T-helper 2 cell treated with Interferon-gamma antibody and Interleukin-4, amounts not matched to agents 5 μg/mL and 100 μg/mL, for 36 hours (primary cell): ENCODE data around the gene PGS1.

Experiments
- DNase-seq: peaks from one replicate; pipeline ENCODE4 v3.0.0; 2021; ENCODE audit warnings: low spot score
- H3K27ac Mint-ChIP-seq: one replicate; pipeline ENCODE4 v1.8.0; 2021; ENCODE audit warnings: mild to moderate bottlenecking, mixed read lengths
- H3K27me3 Mint-ChIP-seq: one replicate; pipeline ENCODE4 v1.8.0; 2021; ENCODE audit warnings: low read depth, mixed read lengths
- H3K36me3 Mint-ChIP-seq: one replicate; pipeline ENCODE4 v1.8.0; 2021; ENCODE audit warnings: low read depth, mixed read lengths
- H3K4me1 Mint-ChIP-seq: one replicate; pipeline ENCODE4 v1.8.0; 2021; ENCODE audit warnings: low read depth, mixed read lengths
- H3K4me3 Mint-ChIP-seq: one replicate; pipeline ENCODE4 v1.8.0; 2022; ENCODE audit warnings: mild to moderate bottlenecking, moderate library complexity, mixed read lengths
- H3K9me3 Mint-ChIP-seq: one replicate; pipeline ENCODE4 v1.8.0; 2021; ENCODE audit warnings: mixed read lengths

The PGS1 gene

DNA sequence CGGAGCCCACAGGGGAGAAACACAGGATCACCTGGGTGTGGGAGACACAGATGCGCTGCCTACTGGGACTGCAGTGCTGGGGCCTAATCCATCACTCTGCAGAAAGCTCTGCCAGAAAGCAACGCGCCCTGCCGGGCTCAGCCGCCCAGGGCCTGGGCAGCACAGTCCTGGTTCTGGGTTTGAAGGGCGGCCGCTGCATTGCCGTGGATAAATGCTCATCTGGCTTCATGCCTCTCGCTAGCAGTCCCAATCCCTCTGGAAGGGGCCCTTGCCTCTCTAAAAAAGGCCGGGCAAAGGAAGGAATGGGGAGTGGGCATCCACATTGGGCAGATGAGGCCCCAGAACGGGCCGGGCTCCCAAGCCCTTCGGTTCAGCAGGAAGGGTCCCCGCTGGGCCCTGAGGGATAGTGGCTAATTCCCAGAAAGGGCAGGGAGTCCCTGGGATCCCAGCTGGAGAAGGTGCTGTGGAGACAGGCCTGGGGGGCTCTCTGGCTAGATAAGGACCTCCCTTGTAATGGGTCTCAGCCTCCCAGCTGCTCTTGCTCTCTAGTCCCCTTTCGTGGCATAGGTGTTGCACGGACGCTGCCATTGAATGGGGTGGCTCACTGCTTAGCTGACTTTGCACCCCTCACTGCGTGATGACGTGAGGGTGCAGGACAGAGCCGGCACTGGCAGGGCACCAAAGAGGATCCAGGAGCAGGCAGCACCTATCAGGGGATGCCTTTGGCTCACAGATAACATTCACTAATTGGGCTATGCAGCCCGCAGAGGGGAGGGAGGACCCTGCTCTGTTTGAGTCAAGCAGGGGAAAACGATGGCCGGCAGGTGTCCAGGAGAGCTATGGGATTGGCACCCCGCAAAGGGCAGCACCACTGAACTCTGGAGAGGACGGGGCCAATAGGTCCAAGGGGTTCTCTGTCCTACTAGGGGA lies 88.6 kb downstream of the PGS1 start:
- H3K4me3 Mint-ChIP-seq, result no peak overlapping the region
- H3K4me1 Mint-ChIP-seq, result no peaks in the 10 kb centered on the region
- no peaks in the 10 kb centered on the region for H3K27me3 Mint-ChIP-seq
- DNase-seq, result no peak
- H3K36me3 Mint-ChIP-seq, result no peaks in the 10 kb centered on the region
- H3K9me3 Mint-ChIP-seq, result no peaks in the 10 kb centered on the region
- no peak overlapping the region for H3K27ac Mint-ChIP-seq

- Mint-ChIP-seq H3K27me3 (no peaks in the 10 kb centered on the region), H3K4me1 (no peaks in the 10 kb centered on the region), H3K4me3 (no peak overlapping the region), H3K27ac (no peak overlapping the region), H3K9me3 (no peaks in the 10 kb centered on the region), H3K36me3 (no peaks in the 10 kb centered on the region)
- DNase-seq, result no peak
These were observed 89.9 kb downstream of the PGS1 start for GRCh38 chr17:78468366-78468765.

- DNase-seq, result no peak
- Mint-ChIP-seq H3K9me3 (no peaks in the 10 kb centered on the region), H3K4me3 (no peak overlapping the region)
These were observed 91.0 kb downstream of the PGS1 start for GRCh38 chr17:78469443-78469842.

GRCh38 chr17:78471635-78472034 lies 93.2 kb downstream of the PGS1 start:
- DNase-seq, result no peak
- no peaks in the 10 kb centered on the region for H3K27me3 Mint-ChIP-seq
- no peak overlapping the region for H3K4me3 Mint-ChIP-seq
- no peaks in the 10 kb centered on the region for H3K4me1 Mint-ChIP-seq
- H3K9me3 Mint-ChIP-seq, result no peaks in the 10 kb centered on the region
- no peaks in the 10 kb centered on the region for H3K36me3 Mint-ChIP-seq
- H3K27ac Mint-ChIP-seq, result no peak overlapping the region

More at GRCh38 chr17:78469443-78469842, 91.0 kb downstream of the PGS1 start:
- Mint-ChIP-seq H3K27ac (no peak overlapping the region), H3K36me3 (no peaks in the 10 kb centered on the region), H3K4me1 (no peaks in the 10 kb centered on the region), H3K27me3 (no peaks in the 10 kb centered on the region)

DNA sequence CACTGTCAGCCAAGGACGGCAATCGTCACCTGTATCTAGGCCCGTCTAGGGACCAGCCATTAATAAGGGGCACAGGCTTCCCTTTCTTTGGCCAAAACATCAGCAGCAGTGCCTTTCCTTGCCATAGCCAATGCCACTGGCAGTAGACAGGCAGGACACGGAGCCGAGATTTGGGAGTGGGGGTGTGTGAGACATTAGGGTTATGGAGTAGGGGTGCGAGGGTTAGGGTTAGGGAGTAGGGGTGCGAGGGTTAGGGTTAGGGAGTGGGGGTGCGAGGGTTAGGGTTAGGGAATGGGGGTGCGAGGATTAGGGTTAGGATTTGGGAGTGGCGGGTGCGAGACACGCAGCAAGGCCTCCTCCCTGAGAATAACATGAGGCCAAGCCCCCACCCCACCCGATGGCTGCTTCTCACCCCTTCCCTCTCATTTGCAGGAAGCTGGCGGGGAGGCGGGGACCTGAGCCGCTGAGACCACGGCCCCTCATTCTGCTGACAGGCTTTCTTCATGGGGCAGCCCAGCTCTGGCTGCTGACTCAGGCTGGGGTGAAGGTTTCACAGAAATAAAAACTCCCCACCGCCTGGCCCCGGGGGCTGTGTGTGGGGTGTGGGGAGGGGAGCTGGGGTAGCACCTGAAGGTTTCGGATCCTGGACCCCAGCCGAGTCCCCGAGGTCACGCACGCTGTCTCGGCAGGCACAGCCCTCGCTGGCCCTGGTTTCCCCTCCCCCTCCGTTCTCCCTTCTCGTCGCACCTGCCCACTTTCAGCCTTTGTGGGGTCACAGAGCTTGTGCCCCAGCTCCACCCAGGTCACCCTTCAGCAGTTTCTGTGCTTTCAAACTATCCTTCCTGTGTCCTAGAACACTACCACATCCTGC lies 93.8 kb downstream of the PGS1 start:
- Mint-ChIP-seq H3K4me3 (no peak overlapping the region), H3K27me3 (no peaks in the 10 kb centered on the region), H3K4me1 (no peaks in the 10 kb centered on the region), H3K9me3 (no peaks in the 10 kb centered on the region), H3K36me3 (no peaks in the 10 kb centered on the region), H3K27ac (no peak overlapping the region)
- no peak for DNase-seq

- Mint-ChIP-seq H3K36me3 (no peaks in the 10 kb centered on the region), H3K9me3 (no peaks in the 10 kb centered on the region), H3K4me1 (no peaks in the 10 kb centered on the region), H3K27ac (no peak overlapping the region), H3K27me3 (no peaks in the 10 kb centered on the region), H3K4me3 (no peak overlapping the region)
- no peak for DNase-seq
These were observed 95.6 kb downstream of the PGS1 start for GRCh38 chr17:78473951-78474613.
